ENCODE measurements around the gene UBTD2.

DNA sequence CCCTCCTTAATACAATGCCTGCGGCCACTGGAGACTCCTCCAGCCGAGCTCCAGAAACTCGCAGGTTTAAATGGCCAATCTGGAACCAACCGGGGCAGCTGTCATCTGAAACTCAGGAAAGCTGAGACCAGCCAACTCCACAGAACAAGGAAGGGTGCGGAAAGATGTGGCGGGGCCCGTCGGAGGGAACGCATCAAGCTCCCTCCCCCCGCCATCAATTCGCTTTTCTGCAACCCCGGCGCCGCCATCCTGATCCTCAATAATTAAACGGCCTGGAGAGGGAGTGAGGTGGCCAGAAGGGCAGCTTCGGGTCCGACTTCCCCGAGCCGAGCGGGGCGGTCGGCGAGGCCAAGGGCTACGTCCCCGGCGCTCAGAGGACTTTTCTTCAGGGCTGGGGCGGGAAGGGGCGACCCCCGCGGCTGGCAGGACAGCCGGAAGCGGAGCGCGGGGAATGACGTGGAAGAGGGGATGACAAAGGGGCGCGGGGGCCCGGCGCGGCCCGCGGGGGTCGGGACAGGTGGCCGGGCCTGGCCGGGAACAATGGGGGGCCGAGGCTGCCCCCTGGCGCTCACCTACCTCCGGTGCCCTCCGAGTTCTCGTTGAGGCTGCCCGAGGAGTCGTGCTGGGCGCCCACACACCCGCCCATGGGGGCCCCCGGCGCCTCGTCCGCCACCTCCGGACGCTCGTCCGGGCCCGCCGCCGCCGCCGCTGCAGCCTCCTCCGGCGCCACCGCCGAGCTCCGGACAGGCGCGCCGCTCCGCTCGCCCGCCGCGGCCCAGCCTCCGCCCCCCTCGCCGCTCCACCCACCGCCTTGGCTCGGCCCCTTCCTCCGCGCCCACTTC is at the start of gene UBTD2:
- TF ChIP-seq, protein P1, sequence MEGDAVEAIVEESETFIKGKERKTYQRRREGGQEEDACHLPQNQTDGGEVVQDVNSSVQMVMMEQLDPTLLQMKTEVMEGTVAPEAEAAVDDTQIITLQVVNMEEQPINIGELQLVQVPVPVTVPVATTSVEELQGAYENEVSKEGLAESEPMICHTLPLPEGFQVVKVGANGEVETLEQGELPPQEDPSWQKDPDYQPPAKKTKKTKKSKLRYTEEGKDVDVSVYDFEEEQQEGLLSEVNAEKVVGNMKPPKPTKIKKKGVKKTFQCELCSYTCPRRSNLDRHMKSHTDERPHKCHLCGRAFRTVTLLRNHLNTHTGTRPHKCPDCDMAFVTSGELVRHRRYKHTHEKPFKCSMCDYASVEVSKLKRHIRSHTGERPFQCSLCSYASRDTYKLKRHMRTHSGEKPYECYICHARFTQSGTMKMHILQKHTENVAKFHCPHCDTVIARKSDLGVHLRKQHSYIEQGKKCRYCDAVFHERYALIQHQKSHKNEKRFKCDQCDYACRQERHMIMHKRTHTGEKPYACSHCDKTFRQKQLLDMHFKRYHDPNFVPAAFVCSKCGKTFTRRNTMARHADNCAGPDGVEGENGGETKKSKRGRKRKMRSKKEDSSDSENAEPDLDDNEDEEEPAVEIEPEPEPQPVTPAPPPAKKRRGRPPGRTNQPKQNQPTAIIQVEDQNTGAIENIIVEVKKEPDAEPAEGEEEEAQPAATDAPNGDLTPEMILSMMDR (IDR thresholded peaks at IDR 0.05) = no peak
- no peak for TF ChIP-seq TCF7 (CRISPR knock-in tag; IDR thresholded peaks at IDR 0.05; ENCODE audit: low read depth)
- TF ChIP-seq, protein P2, sequence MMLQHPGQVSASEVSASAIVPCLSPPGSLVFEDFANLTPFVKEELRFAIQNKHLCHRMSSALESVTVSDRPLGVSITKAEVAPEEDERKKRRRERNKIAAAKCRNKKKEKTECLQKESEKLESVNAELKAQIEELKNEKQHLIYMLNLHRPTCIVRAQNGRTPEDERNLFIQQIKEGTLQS (CRISPR knock-in tag; conservative IDR thresholded peaks at IDR 0.05) = no peak

Measured in WTC11 (cell line).